Stimulated activated naive CD8-positive, alpha-beta T cell treated with anti-CD3 and anti-CD28 coated beads, Interleukin-15, Interleukin-2, amounts not matched to agents 100 ng/mL and 50 ng/mL, for 24 hours (primary cell): ENCODE results near the gene ODF4.

ENCODE experiments used
- H3K27ac Mint-ChIP-seq: one replicate; pipeline ENCODE4 v1.8.0; 2021; ENCODE audit warnings: mild to moderate bottlenecking, mixed read lengths
- H3K27me3 Mint-ChIP-seq: one replicate; pipeline ENCODE4 v1.8.0; 2021; ENCODE audit warnings: mixed read lengths
- H3K36me3 Mint-ChIP-seq: one replicate; pipeline ENCODE4 v1.8.0; 2021; ENCODE audit warnings: low read depth, mixed read lengths
- H3K4me1 Mint-ChIP-seq: one replicate; pipeline ENCODE4 v1.8.0; 2021; ENCODE audit warnings: low read depth, mixed read lengths
- H3K4me3 Mint-ChIP-seq: one replicate; pipeline ENCODE4 v1.8.0; 2021; ENCODE audit warnings: mild to moderate bottlenecking, mixed read lengths
- H3K9me3 Mint-ChIP-seq: one replicate; pipeline ENCODE4 v1.8.0; 2021; ENCODE audit warnings: mixed read lengths

Gene ODF4

GRCh38 chr17:8339540-8339939 is at the start of gene ODF4:
Gene ODF4, plus strand, starts transcription at chr17:8339840. Its CDS starts 212 bp downstream, at chr17:8340052.
- H3K4me3 Mint-ChIP-seq: no peak within 1 kb of the TSS
- no peaks in the 10 kb centered on the region for H3K9me3 Mint-ChIP-seq
- peaks cover 4% of the 10 kb centered on the region for H3K27me3 Mint-ChIP-seq
- peaks cover 16% of the 10 kb centered on the region for H3K4me1 Mint-ChIP-seq
- H3K36me3 Mint-ChIP-seq: no peaks in the 10 kb centered on the region
- no peak within 1 kb of the TSS for H3K27ac Mint-ChIP-seq

GRCh38 chr17:8290043-8290442 is 49.6 kb upstream of the ODF4 start:
- Mint-ChIP-seq H3K9me3 (no peaks in the 10 kb centered on the region), H3K27me3 (no peaks in the 10 kb centered on the region), H3K36me3 (no peaks in the 10 kb centered on the region), H3K27ac (peak overlapping the region; percentile 3), H3K4me3 (peak overlapping the region; percentile 94), H3K4me1 (peaks cover 36% of the 10 kb centered on the region)

- Mint-ChIP-seq H3K9me3 (no peaks in the 10 kb centered on the region), H3K4me1 (peaks cover 39% of the 10 kb centered on the region), H3K27me3 (no peaks in the 10 kb centered on the region), H3K27ac (no peak overlapping the region), H3K4me3 (no peak overlapping the region), H3K36me3 (no peaks in the 10 kb centered on the region)
Observed at GRCh38 chr17:8292639-8293395, 46.8 kb upstream of the ODF4 start.

- no peaks in the 10 kb centered on the region for H3K36me3 Mint-ChIP-seq
- H3K4me3 Mint-ChIP-seq: peak overlapping the region; percentile 84
- H3K27ac Mint-ChIP-seq: peak overlapping the region; percentile 82
- no peaks in the 10 kb centered on the region for H3K27me3 Mint-ChIP-seq
- H3K4me1 Mint-ChIP-seq: peaks cover 31% of the 10 kb centered on the region
- H3K9me3 Mint-ChIP-seq: no peaks in the 10 kb centered on the region
Observed at GRCh38 chr17:8294361-8294760, 45.3 kb upstream of the ODF4 start.

- H3K36me3 Mint-ChIP-seq: no peaks in the 10 kb centered on the region
- peak overlapping the region; percentile 84 for H3K4me3 Mint-ChIP-seq
- H3K27me3 Mint-ChIP-seq: no peaks in the 10 kb centered on the region
- H3K4me1 Mint-ChIP-seq: peaks cover 26% of the 10 kb centered on the region
- H3K9me3 Mint-ChIP-seq: no peaks in the 10 kb centered on the region
- H3K27ac Mint-ChIP-seq: peak overlapping the region; percentile 82
Observed at GRCh38 chr17:8294814-8295316, 44.8 kb upstream of the ODF4 start.

- H3K27ac Mint-ChIP-seq: no peak overlapping the region
- H3K36me3 Mint-ChIP-seq: no peaks in the 10 kb centered on the region
- H3K4me3 Mint-ChIP-seq: no peak overlapping the region
Observed at GRCh38 chr17:8300226-8300625, 39.4 kb upstream of the ODF4 start.

GRCh38 chr17:8300627-8301242 is 38.9 kb upstream of the ODF4 start:
- Mint-ChIP-seq H3K4me3 (no peak overlapping the region), H3K9me3 (no peaks in the 10 kb centered on the region), H3K27ac (no peak overlapping the region), H3K36me3 (no peaks in the 10 kb centered on the region), H3K27me3 (no peaks in the 10 kb centered on the region), H3K4me1 (peaks cover 11% of the 10 kb centered on the region)

More at GRCh38 chr17:8300226-8300625, 39.4 kb upstream of the ODF4 start:
- no peaks in the 10 kb centered on the region for H3K9me3 Mint-ChIP-seq
- H3K4me1 Mint-ChIP-seq: peaks cover 11% of the 10 kb centered on the region
- no peaks in the 10 kb centered on the region for H3K27me3 Mint-ChIP-seq

- Mint-ChIP-seq H3K27me3 (peaks cover 15% of the 10 kb centered on the region), H3K36me3 (no peaks in the 10 kb centered on the region), H3K4me1 (no peaks in the 10 kb centered on the region), H3K4me3 (no peak overlapping the region), H3K27ac (no peak overlapping the region), H3K9me3 (no peaks in the 10 kb centered on the region)
Observed at GRCh38 chr17:8310601-8311123, 29.0 kb upstream of the ODF4 start.

GRCh38 chr17:8311131-8311790 is 28.4 kb upstream of the ODF4 start:
- peaks cover 20% of the 10 kb centered on the region for H3K27me3 Mint-ChIP-seq
- no peak overlapping the region for H3K27ac Mint-ChIP-seq
- H3K4me1 Mint-ChIP-seq: no peaks in the 10 kb centered on the region
- H3K36me3 Mint-ChIP-seq: no peaks in the 10 kb centered on the region
- no peaks in the 10 kb centered on the region for H3K9me3 Mint-ChIP-seq
- H3K4me3 Mint-ChIP-seq: no peak overlapping the region

GRCh38 chr17:8312251-8312650 is 27.4 kb upstream of the ODF4 start:
- H3K9me3 Mint-ChIP-seq: no peaks in the 10 kb centered on the region

GRCh38 chr17:8312726-8313600 is 26.7 kb upstream of the ODF4 start:
- H3K36me3 Mint-ChIP-seq: no peaks in the 10 kb centered on the region
- no peak overlapping the region for H3K27ac Mint-ChIP-seq
- H3K4me3 Mint-ChIP-seq: no peak overlapping the region
- no peaks in the 10 kb centered on the region for H3K9me3 Mint-ChIP-seq
- no peaks in the 10 kb centered on the region for H3K4me1 Mint-ChIP-seq
- H3K27me3 Mint-ChIP-seq: peaks cover 20% of the 10 kb centered on the region

More at GRCh38 chr17:8312251-8312650, 27.4 kb upstream of the ODF4 start:
- Mint-ChIP-seq H3K27me3 (peaks cover 20% of the 10 kb centered on the region), H3K36me3 (no peaks in the 10 kb centered on the region), H3K4me1 (no peaks in the 10 kb centered on the region), H3K4me3 (no peak overlapping the region), H3K27ac (no peak overlapping the region)

- H3K27ac Mint-ChIP-seq: no peak overlapping the region
- no peaks in the 10 kb centered on the region for H3K4me1 Mint-ChIP-seq
- H3K36me3 Mint-ChIP-seq: no peaks in the 10 kb centered on the region
- no peaks in the 10 kb centered on the region for H3K9me3 Mint-ChIP-seq
- H3K4me3 Mint-ChIP-seq: no peak overlapping the region
- peaks cover 20% of the 10 kb centered on the region for H3K27me3 Mint-ChIP-seq
Observed at GRCh38 chr17:8314797-8315763, 24.6 kb upstream of the ODF4 start.

GRCh38 chr17:8315764-8316217 is 23.8 kb upstream of the ODF4 start:
- Mint-ChIP-seq H3K4me3 (no peak overlapping the region), H3K36me3 (no peaks in the 10 kb centered on the region), H3K4me1 (no peaks in the 10 kb centered on the region), H3K27me3 (peaks cover 20% of the 10 kb centered on the region), H3K27ac (no peak overlapping the region), H3K9me3 (no peaks in the 10 kb centered on the region)
